ENCODE results near the gene LRRC53.
A peak's percentile ranks its signal among the peaks of the same experiment; 100 is the strongest.

The LRRC53 gene

GRCh38 chr1:74496669-74497068 is 15.7 kb downstream of the LRRC53 start:
- no peak for DNase-seq

- DNase-seq: no peak
Observed at GRCh38 chr1:74486036-74486435, 26.4 kb downstream of the LRRC53 start.

GRCh38 chr1:74485622-74486021 is 26.8 kb downstream of the LRRC53 start:
- DNase-seq: no peak

GRCh38 chr1:74481607-74482006 is 30.8 kb downstream of the LRRC53 start:
- DNase-seq: no peak

GRCh38 chr1:74480068-74480467 is 32.3 kb downstream of the LRRC53 start:
- DNase-seq: no peak

- DNase-seq: no peak
Observed at GRCh38 chr1:74478979-74479378, 33.4 kb downstream of the LRRC53 start.

GRCh38 chr1:74474585-74474984 is 37.8 kb downstream of the LRRC53 start:
- DNase-seq: no peak

GRCh38 chr1:74471470-74471869 is 40.9 kb downstream of the LRRC53 start:
- DNase-seq: no peak

GRCh38 chr1:74470936-74471335 is 41.5 kb downstream of the LRRC53 start:
- peak; percentile 33 for DNase-seq

- peak; percentile 57 for DNase-seq
Observed at GRCh38 chr1:74470251-74470650, 42.2 kb downstream of the LRRC53 start.

GRCh38 chr1:74468982-74469603 is 43.3 kb downstream of the LRRC53 start:
- DNase-seq: peak; percentile 43

- DNase-seq: no peak
Observed at GRCh38 chr1:74467786-74468377, 44.5 kb downstream of the LRRC53 start.

GRCh38 chr1:74465193-74465681 is 47.2 kb downstream of the LRRC53 start:
- no peak for DNase-seq

- DNase-seq: no peak
Observed at GRCh38 chr1:74464037-74464436, 48.4 kb downstream of the LRRC53 start.

GRCh38 chr1:74463333-74463988 is 49.0 kb downstream of the LRRC53 start:
- DNase-seq: peak; percentile 55

- DNase-seq: no peak
Observed at GRCh38 chr1:74457253-74457652, 55.2 kb downstream of the LRRC53 start.

GRCh38 chr1:74455390-74455789 is 57.0 kb downstream of the LRRC53 start:
- DNase-seq: no peak

- DNase-seq: no peak
Observed at GRCh38 chr1:74453277-74453676, 59.1 kb downstream of the LRRC53 start.

- DNase-seq: no peak
Observed at GRCh38 chr1:74452035-74452434, 60.4 kb downstream of the LRRC53 start.

- no peak for DNase-seq
Observed at GRCh38 chr1:74437035-74437434, 75.4 kb downstream of the LRRC53 start.

GRCh38 chr1:74436078-74436477 is 76.3 kb downstream of the LRRC53 start:
- no peak for DNase-seq

GRCh38 chr1:74434321-74434720 is 78.1 kb downstream of the LRRC53 start:
- DNase-seq: no peak

GRCh38 chr1:74432325-74432724 is 80.1 kb downstream of the LRRC53 start:
- no peak for DNase-seq

GRCh38 chr1:74431531-74431930 is 80.9 kb downstream of the LRRC53 start:
- DNase-seq: no peak
